Ascending aorta (tissue), 2 donors: ENCODE measurements around the gene AOPEP. TPM values are rescaled to one million over a fixed set of nuclear protein-coding genes. Genes with fewer than 3 reads are reported as not detected.

Experiments
- DNase-seq, 2 donors: peaks; one replicate each; pipeline ENCODE4 v3.0.0-alpha.2; 2019; ENCODE audit warnings: low spot score in 2 of 2
- H3K27ac ChIP-seq, 2 donors: fragments of 200-600 bp; sonication (generic); one replicate each; pipeline ENCODE4 v1.5.1; 2016 to 2017; ENCODE audit warnings: mild to moderate bottlenecking in 1 of 2
- H3K27me3 ChIP-seq: fragments of 200-600 bp; sonication (generic); one replicate; pipeline ENCODE4 v1.5.1; 2017
- H3K36me3 ChIP-seq, 2 donors: fragments of 200-600 bp; sonication (generic); one replicate each; pipeline ENCODE4 v1.5.1; 2016
- H3K4me1 ChIP-seq, 2 donors: fragments of 200-600 bp; sonication (generic); one replicate each; pipeline ENCODE4 v1.5.1; 2016 to 2017; ENCODE audit warnings: mild to moderate bottlenecking in 1 of 2
- H3K4me3 ChIP-seq, 2 donors: fragments of 200-600 bp; sonication (generic); one replicate each; pipeline ENCODE4 v1.5.1; 2016 to 2017; ENCODE audit warnings: mild to moderate bottlenecking in 1 of 2
- H3K9me3 ChIP-seq, 2 donors: fragments of 200-600 bp; sonication (generic); one replicate each; pipeline ENCODE4 v1.5.1; 2016
- CTCF ChIP-seq, 3 experiments: fragments of 200-600 bp in 2 of 3; fragments of 450-650 bp in 1 of 3; sonication (generic) in 2 of 3; IDR thresholded peaks; one replicate each; pipeline ENCODE4 v1.5.1; 2016 to 2019; ENCODE audit warnings: antibody characterized with exemption in 3 of 3, mild to moderate bottlenecking in 1 of 3, moderate library complexity in 1 of 3
- intact Hi-C: fragments of 100-400 bp; cut with DNase I; formaldehyde crosslinking; loops from one replicate; pipeline ENCODE4 v1.15.1; 2023
- total RNA-seq: library from RNA; depleted of rRNA; stranded (reverse); fragments of >200 nt; gene quantifications from one replicate; pipeline ENCODE4 v1.1.0, GENCODE V29; 2016

Gene AOPEP
- total RNA-seq, 1 donor from 2014 or later = 333 TPM

GRCh38 chr9:95075700-95076099 lies 349.2 kb downstream of the AOPEP start:
- intact Hi-C loops = loop anchor here (5.0 kb wide), 1 partner anchor 408 kb away; no protein-coding TSS in a partner anchor
- peak overlapping the region; percentile 84 to 95 for H3K27ac ChIP-seq
- peaks cover 47 to 95% of the 10 kb centered on the region in 2 donors for H3K4me1 ChIP-seq
- no peaks in the 10 kb centered on the region for H3K9me3 ChIP-seq
- DNase-seq = no peak
- peaks cover 8 to 28% of the 10 kb centered on the region in 2 donors for H3K36me3 ChIP-seq
- no peak for TF ChIP-seq CTCF (IDR thresholded peaks at IDR 0.05)
- no peaks in the 10 kb centered on the region for H3K27me3 ChIP-seq
- no peak overlapping the region for H3K4me3 ChIP-seq

- H3K27ac ChIP-seq = peak overlapping the region; percentile 84 to 95
- intact Hi-C loops = loop anchor here (5.0 kb wide), 1 partner anchor 409 kb away; no protein-coding TSS in a partner anchor
- H3K9me3 ChIP-seq = no peaks in the 10 kb centered on the region
- no peak for TF ChIP-seq CTCF (IDR thresholded peaks at IDR 0.05)
- H3K4me3 ChIP-seq = peak overlapping the region in 1 of 2 donors; percentile 47
- H3K36me3 ChIP-seq = peaks cover 8 to 36% of the 10 kb centered on the region in 2 donors
- no peak for DNase-seq
- H3K27me3 ChIP-seq = no peaks in the 10 kb centered on the region
- H3K4me1 ChIP-seq = peaks cover 46 to 91% of the 10 kb centered on the region in 2 donors
These were observed 350.2 kb downstream of the AOPEP start for GRCh38 chr9:95076696-95077052.

GRCh38 chr9:95077053-95077765 lies 350.7 kb downstream of the AOPEP start:
- Histone ChIP-seq H3K36me3 (peaks cover 14 to 41% of the 10 kb centered on the region in 2 donors), H3K27me3 (no peaks in the 10 kb centered on the region), H3K4me3 (peak overlapping the region; percentile 1 to 47), H3K27ac (peak overlapping the region; percentile 84 to 95), H3K4me1 (peaks cover 41 to 91% of the 10 kb centered on the region in 2 donors), H3K9me3 (no peaks in the 10 kb centered on the region)
- peak in 1 of 2 donors; percentile 62 for DNase-seq
- peak in 2 of 3 experiments; percentile 6 to 27 for TF ChIP-seq CTCF (IDR thresholded peaks at IDR 0.05)
- intact Hi-C loops = loop anchor here (5.0 kb wide), 1 partner anchor 410 kb away; no protein-coding TSS in a partner anchor

- H3K4me1 ChIP-seq = peaks cover 40 to 90% of the 10 kb centered on the region in 2 donors
- H3K27ac ChIP-seq = peak overlapping the region; percentile 84 to 95
- peak overlapping the region; percentile 25 to 47 for H3K4me3 ChIP-seq
- intact Hi-C loops = loop anchor here (5.0 kb wide), 1 partner anchor 411 kb away; no protein-coding TSS in a partner anchor
- TF ChIP-seq CTCF (IDR thresholded peaks at IDR 0.05) = no peak
- peaks cover 20 to 47% of the 10 kb centered on the region in 2 donors for H3K36me3 ChIP-seq
- peak in 1 of 2 donors; percentile 70 for DNase-seq
- no peaks in the 10 kb centered on the region for H3K9me3 ChIP-seq
- H3K27me3 ChIP-seq = no peaks in the 10 kb centered on the region
These were observed 351.4 kb downstream of the AOPEP start for GRCh38 chr9:95077766-95078370.

- intact Hi-C loops = loop anchor here (5.0 kb wide), 1 partner anchor 411 kb away; no protein-coding TSS in a partner anchor
- peaks cover 27 to 52% of the 10 kb centered on the region in 2 donors for H3K36me3 ChIP-seq
- H3K9me3 ChIP-seq = no peaks in the 10 kb centered on the region
- peak overlapping the region; percentile 84 to 95 for H3K27ac ChIP-seq
- H3K4me1 ChIP-seq = peaks cover 39 to 87% of the 10 kb centered on the region in 2 donors
- H3K4me3 ChIP-seq = peak overlapping the region; percentile 25 to 47
- TF ChIP-seq CTCF (IDR thresholded peaks at IDR 0.05) = no peak
- H3K27me3 ChIP-seq = no peaks in the 10 kb centered on the region
- no peak for DNase-seq
These were observed 352.0 kb downstream of the AOPEP start for GRCh38 chr9:95078511-95078910.
